ENCODE data around the gene ZNF213.
A peak's percentile ranks its signal among the peaks of the same experiment; 100 is the strongest.

ZNF213 gene

GRCh38 chr16:3152277-3152990 is 17.6 kb downstream of the ZNF213 start (continued):
- TF ChIP-seq TCF7L2 (IDR thresholded peaks at IDR 0.05; ENCODE audit: borderline replicate concordance, low read depth, low read length): no peak; the same call in 1 of the 2 replicates
- TF ChIP-seq ZNF169 (tag by site-specific recombination; IDR thresholded peaks at IDR 0.05): no peak
- peak; percentile 55 for TF ChIP-seq ZBTB26 (tag by site-specific recombination; optimal IDR thresholded peaks at IDR 0.05)
- TF ChIP-seq ZBTB10 (tag by site-specific recombination; IDR thresholded peaks at IDR 0.05): peak; percentile 37; the same call in 1 of the 2 replicates
- peak; percentile 81 for TF ChIP-seq SP7 (tag by site-specific recombination; IDR thresholded peaks at IDR 0.05)
- no peak for TF ChIP-seq ZNF311 (tag by site-specific recombination; IDR thresholded peaks at IDR 0.05; ENCODE audit: borderline replicate concordance)
- TF ChIP-seq GFI1B (tag by site-specific recombination; IDR thresholded peaks at IDR 0.05): no peak
- TF ChIP-seq HOXD13 (CRISPR knock-in tag; IDR thresholded peaks at IDR 0.05; ENCODE audit: borderline replicate concordance): no peak
- TF ChIP-seq CTCF (tag by site-specific recombination; IDR thresholded peaks at IDR 0.05): peak; percentile 93
- TF ChIP-seq ZBTB17 (tag by site-specific recombination; IDR thresholded peaks at IDR 0.05): peak; percentile 99
- no peak for TF ChIP-seq ZNF404 (tag by site-specific recombination; IDR thresholded peaks at IDR 0.05)
- peak; percentile 59; the same call in 1 of the 2 replicates for TF ChIP-seq ZNF610 (tag by site-specific recombination; IDR thresholded peaks at IDR 0.05; ENCODE audit: borderline replicate concordance)
- no peak for TF ChIP-seq ZNF23 (tag by site-specific recombination; IDR thresholded peaks at IDR 0.05; ENCODE audit: borderline replicate concordance)
- no peak for TF ChIP-seq ZNF174 (tag by site-specific recombination; IDR thresholded peaks at IDR 0.05)
- TF ChIP-seq ZNF175 (tag by site-specific recombination; IDR thresholded peaks at IDR 0.05): no peak
- peak; percentile 93 for TF ChIP-seq ZBTB6 (tag by site-specific recombination; IDR thresholded peaks at IDR 0.05)
- TF ChIP-seq ZNF654 (tag by site-specific recombination; IDR thresholded peaks at IDR 0.05; ENCODE audit: low read depth): peak; percentile 76
- peak; percentile 47 for TF ChIP-seq ZNF843 (tag by site-specific recombination; IDR thresholded peaks at IDR 0.05)
- TF ChIP-seq ZEB2 (tag by site-specific recombination; IDR thresholded peaks at IDR 0.05): peak; percentile 99
- TF ChIP-seq ZNF621 (tag by site-specific recombination; IDR thresholded peaks at IDR 0.05): no peak
- peak; percentile 80 for TF ChIP-seq ZNF341 (tag by site-specific recombination; IDR thresholded peaks at IDR 0.05; ENCODE audit: low read depth)
- 0 out of 2 replicates have a peak, but pooled peaks have one; percentile 26 for TF ChIP-seq SCRT1 (tag by site-specific recombination; IDR thresholded peaks at IDR 0.05; ENCODE audit: borderline replicate concordance)
- TF ChIP-seq ZNF248 (tag by site-specific recombination; IDR thresholded peaks at IDR 0.05): no peak
- peak; percentile 98 for TF ChIP-seq HIC1 (tag by site-specific recombination; IDR thresholded peaks at IDR 0.05)
- TF ChIP-seq MEIS1 (CRISPR knock-in tag; IDR thresholded peaks at IDR 0.05; ENCODE audit: borderline replicate concordance): no peak
- TF ChIP-seq SCRT2 (tag by site-specific recombination; IDR thresholded peaks at IDR 0.05): 0 out of 2 replicates have a peak, but pooled peaks have one; percentile 4
- no peak for TF ChIP-seq ZNF548 (tag by site-specific recombination; IDR thresholded peaks at IDR 0.05)
- TF ChIP-seq ZNF707 (tag by site-specific recombination; IDR thresholded peaks at IDR 0.05): no peak
- TF ChIP-seq ZBTB44 (tag by site-specific recombination; IDR thresholded peaks at IDR 0.05): peak; percentile 66
- TF ChIP-seq ZNF560 (tag by site-specific recombination; IDR thresholded peaks at IDR 0.05; ENCODE audit: borderline replicate concordance): no peak

Data from HEK293 (cell line).